OCI-LY3 (cell line): ENCODE data around the gene FGD4.

Experiments used
- CTCF ChIP-seq: fragments of 200-600, 300-600 bp; sonication (generic); IDR thresholded peaks from 2 replicates; pipeline ENCODE4 v1.5.1; 2014; ENCODE audit warnings: antibody characterized with exemption, low read length, low read depth
- EZH2phosphoT487 ChIP-seq: fragments of 200-600 bp; shearing (Covaris generic); IDR thresholded peaks from 2 replicates; pipeline ENCODE4 v1.6.1; 2018; ENCODE audit warnings: antibody characterized with exemption, mixed run types, low read depth

- TF ChIP-seq CTCF: no peak
- no peak for TF ChIP-seq EZH2phosphoT487
These were observed 58.1 kb downstream of the FGD4 start for GRCh38 chr12:32457251-32458025.
